ENCODE data around the gene LPO.

DNA sequence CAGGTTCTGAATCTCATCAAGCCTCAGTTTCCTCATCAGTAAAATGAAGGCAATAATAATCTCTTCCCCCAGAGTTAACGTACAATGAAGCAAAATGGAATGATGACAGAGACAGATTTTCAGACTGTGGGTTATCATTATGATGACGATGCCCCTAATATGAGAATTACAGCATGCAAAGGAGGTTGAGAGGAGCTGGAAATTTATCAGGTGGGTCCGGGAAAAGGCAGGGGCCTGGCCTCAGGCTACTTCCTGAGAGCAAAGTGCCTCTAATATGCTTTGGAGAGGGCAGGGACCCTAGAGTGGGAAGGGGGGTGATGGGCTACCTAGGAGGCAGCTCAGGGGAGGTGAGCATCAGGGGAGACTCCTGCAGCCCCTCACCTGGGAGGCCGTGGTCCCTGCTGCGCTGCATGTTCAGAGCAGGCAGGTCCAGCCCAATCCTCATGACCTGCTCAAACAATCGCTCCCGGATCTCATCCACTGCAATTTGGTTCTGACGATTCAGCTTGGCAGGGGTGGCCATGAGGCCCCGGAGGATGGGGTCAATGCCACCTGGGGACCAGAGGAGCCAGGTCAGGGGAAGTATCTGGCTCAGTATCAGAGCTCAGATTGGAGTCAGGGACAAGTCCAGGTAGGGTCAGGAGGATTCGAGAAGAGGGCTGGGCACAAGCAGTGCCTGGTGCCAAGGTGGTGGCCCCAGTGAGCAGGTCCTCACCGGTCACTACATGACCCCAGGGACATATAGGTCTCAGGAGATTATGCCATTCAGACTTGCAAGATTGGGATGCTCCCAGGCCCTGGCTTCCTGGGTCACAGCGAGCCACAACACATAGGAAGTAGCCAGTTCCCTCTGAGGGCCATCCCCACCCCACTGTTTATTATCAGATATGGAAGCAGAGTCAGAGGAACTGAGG lies 34.2 kb downstream of the LPO start:
- TF ChIP-seq, protein P1, sequence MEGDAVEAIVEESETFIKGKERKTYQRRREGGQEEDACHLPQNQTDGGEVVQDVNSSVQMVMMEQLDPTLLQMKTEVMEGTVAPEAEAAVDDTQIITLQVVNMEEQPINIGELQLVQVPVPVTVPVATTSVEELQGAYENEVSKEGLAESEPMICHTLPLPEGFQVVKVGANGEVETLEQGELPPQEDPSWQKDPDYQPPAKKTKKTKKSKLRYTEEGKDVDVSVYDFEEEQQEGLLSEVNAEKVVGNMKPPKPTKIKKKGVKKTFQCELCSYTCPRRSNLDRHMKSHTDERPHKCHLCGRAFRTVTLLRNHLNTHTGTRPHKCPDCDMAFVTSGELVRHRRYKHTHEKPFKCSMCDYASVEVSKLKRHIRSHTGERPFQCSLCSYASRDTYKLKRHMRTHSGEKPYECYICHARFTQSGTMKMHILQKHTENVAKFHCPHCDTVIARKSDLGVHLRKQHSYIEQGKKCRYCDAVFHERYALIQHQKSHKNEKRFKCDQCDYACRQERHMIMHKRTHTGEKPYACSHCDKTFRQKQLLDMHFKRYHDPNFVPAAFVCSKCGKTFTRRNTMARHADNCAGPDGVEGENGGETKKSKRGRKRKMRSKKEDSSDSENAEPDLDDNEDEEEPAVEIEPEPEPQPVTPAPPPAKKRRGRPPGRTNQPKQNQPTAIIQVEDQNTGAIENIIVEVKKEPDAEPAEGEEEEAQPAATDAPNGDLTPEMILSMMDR (IDR thresholded peaks at IDR 0.05; ENCODE audit: low read depth, low read length) = no peak
- no peak for TF ChIP-seq EZH2phosphoT487 (IDR thresholded peaks at IDR 0.05; ENCODE audit: low read depth)
